ENCODE results near the gene WDR27.
A peak's percentile ranks its signal among the peaks of the same experiment; 100 is the strongest.

WDR27 gene

DNA sequence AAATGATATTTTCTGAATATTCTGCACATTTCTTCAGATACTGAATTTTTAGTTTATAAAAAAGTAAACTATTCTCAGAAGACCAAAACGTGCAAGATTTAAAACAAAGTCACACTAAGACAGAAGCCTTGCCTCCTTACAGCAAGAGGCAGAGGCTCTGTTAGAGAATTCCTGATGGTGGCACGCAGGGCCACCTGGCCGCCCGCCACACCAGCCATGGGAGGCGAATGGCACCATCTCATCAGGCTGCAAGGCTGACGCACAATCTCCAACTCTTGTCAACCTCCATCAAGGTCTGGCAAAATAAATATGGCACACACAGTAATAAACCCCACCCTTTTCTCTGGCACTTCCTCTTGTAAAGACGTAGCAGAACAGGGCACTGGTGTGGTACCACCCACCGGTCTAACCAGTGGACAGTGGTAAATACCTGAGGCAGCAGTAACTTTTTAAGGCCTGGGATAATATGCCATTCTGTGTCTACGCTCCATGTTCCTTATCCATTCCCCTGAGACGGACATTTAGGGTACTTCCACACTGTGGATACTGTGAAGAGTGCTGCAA, 111.4 kb downstream of the WDR27 start:
- DNase-seq: no peak

DNA sequence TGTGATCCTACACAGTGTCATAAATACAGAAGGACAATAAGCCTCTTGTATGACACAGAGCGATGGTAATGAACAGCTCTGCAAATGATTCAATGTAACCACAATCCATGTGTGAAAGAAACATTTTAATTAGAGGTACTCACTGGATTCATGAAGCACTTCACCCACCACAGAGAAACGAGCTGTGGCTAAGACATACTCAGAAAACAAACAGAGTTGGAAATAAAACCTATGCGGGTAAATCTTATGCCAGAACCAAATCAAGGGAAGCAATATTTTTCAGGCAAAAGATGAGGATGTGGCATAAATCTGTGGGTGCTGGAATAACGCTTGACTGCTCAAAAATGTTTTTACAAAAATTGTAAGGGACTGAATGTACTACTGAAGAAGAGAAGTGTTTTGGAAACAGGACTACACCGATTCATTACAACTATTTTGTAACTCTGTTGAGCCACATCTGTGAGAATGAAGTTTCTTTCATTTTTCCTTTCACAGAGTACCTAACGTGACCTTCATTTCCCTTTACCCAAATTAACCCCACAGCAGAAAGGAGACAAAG, 112.1 kb downstream of the WDR27 start:
- DNase-seq: peak; percentile 81

DNA sequence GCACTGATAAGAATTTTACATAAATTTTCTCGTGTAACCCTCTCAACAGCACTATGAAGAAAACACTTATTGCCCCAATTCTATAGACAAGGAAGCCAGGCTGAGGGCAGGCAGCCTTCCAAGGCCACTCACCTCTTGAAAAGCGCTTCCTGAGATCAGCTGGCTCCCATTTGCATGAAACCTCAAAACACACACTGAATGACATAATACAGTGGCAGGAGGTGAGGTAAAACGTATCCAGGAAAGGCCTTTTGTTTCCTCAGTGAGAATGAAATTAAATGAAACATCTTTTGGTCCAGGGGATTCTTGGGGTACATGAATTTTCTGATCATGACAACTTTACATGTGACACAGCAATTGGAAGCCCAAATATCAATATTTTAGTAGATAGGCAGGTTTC, 112.5 kb downstream of the WDR27 start:
- DNase-seq: peak; percentile 81

DNA sequence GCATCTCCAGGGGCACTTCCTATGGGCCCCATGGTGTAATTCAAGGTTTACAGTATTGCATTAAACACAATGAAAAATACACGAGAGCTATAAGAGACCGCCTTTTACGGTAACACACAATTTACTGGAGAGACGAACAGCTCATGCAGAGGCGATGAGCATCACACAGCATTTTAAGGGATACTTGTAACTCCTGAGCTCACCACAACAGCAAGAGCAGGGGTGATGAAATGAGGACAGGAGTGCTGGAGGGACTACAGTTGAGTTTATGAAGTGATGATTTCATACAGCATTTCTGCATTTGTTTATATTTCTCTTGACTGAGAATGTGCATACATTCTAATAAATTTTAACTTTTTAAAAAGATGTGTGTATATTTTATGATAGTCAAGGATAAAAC, 113.9 kb downstream of the WDR27 start:
- no peak for DNase-seq

DNA sequence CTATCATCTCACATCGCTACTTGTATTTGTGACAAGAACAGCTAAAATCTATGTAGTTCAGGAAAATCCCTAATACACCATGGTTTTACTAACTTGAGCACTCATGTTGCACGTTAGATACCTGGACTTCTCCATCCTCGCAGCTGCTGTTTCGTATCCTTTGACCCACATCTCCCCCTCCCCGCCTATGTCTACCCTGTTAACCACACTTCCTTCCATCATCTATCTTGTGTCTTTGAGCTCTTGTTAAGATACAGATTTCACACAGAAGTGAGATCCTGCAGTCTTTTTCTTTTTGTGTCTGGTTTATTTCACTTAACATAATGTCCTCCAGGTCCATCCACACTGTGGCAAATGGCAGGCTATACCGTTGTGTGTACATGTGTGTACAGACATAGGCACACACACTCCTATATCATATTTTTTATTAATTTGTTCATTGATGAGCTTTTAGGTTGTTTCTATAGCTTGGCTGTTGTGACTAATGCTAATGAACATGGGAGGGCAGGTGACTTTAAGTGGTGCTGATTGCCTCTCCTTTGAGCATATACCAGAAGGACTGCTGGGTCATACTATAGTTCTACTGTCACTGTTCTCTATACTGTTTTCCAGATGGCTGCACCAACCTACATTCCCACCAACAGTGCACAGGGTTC, 117.8 kb downstream of the WDR27 start:
- DNase-seq: no peak

DNA sequence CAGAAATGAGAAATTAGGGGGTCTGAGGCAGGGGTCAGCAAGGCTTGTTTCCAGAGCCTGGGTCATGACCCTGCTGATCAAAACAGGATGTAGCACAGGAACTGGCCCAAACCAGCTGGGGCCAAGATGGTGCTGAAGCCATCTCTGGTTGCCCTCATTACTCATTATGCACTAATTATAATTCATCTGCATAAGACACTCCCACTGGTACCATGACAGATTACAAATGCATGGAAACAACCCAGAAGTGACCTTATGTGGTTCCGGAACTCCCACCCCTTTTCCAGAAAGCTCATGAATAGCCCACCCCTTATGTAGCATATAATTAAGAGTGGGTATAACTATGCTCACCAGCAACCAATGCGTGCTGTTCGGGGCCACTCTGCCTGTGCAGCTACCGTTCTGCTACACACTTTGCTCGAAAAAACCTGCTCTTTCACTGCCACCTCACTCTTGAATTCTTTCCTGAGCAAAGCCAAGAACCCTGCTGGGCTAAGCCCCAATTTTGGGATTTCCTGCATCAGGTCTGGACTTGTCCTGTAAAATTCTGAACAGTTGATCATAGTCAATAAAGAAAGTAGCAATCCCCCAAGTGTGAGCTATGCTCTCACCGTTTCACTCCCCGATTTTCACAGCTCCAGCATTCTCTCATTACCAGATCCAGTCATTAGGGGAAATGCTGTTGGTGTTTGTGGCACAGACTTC, 122.3 kb downstream of the WDR27 start:
- no peak for DNase-seq

DNA sequence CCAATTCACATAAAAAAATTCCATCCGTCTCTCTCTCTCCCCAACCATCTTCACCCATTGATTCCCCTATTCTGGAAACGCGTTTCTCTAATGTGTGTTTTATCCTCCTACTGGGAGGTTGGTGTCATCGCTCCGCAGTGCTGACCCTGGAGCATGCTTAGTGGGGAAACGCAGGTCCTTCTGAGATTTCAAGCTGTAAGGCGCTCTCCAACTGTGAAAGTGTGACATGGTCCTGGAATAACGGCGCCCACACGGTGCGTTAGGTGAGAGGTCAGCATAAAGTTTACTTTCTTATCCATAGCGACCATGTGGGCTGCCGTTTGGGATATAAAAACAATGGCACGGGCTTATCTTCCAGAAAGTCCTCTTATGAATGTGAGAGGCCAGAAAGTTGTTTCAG, 123.9 kb downstream of the WDR27 start:
- DNase-seq: no peak

DNA sequence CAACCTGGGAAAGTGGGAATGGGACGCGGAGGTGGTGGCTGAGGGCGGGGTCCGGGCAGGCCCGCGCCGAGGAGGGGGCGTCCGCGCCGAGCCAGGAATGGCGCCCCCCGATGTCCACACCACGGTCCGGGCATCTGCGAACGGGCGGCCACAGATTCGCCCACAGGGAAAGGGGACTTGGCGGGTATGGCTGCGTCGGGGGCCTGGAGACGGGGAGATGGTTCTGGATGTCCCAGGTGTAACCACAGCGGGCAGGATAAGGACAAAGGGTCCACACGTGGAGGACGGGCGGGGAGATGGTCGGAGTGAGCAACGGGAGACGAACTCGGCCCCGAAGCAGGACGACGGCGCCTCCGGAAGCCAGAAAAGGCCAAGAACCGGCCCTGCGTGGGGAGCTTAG, 124.6 kb downstream of the WDR27 start:
- no peak for DNase-seq

DNA sequence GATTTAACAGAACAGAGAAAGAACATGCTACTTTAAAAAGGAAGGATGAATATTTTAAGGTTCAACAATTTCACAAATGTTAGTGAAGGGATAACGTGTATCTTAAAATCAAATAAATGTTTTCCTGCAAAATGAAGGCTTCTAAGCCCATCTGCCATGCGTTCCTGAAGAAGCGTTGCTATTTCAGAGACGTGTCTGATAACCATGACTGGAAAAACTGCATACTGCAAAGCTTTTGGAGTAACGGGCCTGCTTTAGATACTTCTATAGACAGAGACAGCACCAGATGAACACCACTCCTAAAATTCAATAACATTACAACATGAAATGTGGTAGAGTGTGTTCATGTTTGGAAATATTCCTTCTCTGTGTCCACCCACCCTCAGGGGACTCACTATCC, 126.0 kb downstream of the WDR27 start:
- no peak for DNase-seq

DNA sequence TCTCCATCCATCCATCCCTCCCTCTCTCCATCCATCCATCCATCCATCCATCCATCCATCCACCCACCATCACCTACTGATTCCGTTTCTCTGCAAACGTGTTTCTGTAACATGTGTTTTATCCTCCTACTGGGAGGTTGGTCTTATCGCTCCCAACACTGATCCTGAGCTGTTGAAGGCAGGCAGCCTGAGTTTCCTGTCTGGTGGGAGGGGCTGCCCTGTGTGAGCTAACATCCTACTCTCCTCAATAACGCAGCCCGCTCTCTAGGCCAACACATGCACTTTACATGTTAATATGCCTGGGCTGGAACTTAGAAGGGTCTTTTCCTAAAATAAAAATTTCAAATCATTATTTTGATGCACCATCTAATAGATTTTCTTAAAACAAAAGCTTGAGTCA, 126.5 kb downstream of the WDR27 start:
- DNase-seq: no peak

DNA sequence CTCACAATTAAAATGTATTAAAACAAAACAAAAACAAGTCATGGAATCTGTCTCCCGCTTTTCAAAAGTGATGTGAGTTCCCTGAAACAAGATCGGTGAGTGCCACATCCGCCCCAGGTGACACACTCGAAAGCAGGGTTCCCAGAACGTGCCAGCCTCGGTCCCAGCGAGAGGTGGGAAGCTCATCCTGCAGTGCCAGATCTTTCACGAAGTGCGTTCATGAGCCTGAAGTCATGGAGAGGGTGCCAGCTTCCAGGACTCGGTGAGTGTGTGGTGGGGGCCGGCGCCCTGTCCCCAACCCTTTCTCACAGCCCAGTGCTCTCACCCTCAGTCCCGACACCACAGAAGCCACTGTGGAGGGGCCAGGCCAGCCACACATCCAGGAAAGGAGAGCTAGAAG, 127.4 kb downstream of the WDR27 start:
- no peak for DNase-seq

DNA sequence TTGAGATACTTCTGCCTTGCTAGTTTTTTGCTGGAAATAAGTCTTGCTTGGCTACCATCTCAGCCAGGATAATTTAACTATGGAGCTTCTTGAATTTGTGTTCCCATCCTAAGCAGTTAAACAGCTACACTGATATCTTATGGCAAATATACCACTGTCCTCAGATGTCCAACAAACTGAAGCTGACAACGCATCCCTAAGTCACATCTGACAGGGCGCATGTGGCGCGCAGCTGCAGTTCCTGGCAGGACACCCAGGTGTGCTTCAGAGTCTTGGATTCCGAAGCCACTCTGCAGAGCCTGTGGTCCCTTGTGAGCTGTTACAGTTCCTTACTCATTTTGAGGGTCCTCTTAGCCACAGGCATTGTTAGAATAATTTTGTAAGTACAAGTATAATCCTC, 127.9 kb downstream of the WDR27 start:
- no peak for DNase-seq

DNA sequence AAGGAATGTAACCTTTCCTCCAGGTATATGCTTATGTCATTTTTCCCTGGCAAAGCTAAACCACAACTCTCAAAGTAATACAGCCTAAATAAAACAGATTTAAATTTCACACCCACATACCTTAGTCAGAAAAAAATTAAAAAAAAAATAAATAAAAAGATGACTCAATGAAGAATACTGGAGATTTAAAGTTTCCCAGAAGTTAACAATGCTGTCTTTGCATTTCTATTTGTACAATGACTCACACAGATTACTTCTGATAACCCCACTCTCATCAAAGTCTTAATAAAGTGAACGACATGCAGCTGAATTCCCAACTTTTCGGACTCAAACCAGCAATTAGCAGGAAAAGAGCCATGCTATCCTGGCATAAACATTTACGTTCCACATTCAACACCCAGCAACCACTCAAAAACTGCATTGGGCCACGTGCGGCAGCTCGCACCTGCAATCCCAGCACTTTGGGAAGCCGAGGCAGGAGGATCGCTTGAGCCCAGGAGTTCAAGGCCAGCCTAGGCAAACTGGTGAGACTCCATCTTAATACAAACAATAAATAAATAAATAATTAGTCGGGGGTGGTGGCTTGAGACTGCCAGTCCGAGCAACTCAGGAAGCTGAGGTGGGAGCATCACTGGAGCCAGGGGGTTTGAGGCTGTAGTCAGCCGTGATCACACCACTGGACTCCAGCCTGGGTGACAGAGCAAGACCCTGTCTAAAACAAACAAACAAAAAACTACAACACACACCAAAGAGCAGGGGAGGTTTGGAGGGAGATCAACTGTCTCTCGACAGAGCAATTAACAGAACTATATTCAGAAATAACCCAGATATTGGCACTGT, 130.5 kb downstream of the WDR27 start:
- no peak for DNase-seq

DNA sequence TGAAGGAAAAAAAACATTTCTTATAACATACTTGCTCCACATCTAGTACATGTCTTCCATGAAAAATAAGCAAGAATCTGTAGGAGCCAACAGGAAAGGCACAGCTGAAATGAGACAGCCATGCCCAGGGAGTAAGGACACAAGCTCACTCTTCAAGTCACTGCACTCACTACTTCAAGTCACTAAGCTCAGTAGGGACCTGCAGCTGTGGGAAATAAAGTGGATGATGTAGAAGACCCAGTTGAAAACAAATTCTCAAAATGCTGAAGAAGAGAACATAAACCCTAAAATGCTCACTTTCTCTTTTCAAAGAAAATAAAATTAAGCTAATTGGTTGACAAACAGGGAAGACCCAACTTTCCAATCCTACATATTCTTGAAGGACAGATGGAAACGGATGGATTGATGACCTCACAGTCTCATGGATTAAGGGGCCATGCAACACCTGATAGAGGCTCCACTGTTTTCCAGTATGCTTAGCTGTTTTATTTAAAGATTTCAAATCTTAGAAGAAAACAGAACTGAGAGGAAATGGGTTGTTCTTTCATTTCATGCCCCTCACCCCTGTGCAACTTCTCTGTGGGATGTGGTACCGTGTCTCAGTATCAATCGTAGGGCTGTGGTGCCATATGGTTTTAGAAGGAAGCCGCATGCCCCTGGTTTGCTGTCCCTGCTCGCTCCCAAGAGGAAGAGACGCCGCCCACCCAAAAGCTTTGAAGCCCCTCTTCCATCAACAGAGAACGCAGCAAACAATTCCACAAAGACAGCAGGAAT, 133.3 kb downstream of the WDR27 start:
- no peak for DNase-seq

DNA sequence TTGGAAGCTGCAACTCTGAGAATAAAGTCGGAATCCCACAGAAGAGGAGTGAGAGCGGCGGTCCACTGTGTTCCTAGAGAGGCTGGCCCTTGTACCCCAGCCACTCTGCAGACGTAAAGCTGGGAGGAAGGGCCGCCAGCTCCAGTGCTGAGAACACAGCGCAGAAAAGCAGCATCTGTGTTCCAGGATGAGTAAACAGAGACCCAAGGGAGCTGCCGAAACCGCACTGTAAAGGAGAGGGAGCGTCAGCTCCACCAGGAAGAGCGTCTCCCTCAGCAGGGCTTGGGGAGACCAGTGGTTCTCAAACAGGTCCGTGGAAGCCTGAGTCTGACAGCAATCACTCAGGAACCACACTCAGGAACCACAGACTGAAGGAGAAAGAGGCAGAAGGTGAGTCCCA, 134.0 kb downstream of the WDR27 start:
- no peak for DNase-seq

DNA sequence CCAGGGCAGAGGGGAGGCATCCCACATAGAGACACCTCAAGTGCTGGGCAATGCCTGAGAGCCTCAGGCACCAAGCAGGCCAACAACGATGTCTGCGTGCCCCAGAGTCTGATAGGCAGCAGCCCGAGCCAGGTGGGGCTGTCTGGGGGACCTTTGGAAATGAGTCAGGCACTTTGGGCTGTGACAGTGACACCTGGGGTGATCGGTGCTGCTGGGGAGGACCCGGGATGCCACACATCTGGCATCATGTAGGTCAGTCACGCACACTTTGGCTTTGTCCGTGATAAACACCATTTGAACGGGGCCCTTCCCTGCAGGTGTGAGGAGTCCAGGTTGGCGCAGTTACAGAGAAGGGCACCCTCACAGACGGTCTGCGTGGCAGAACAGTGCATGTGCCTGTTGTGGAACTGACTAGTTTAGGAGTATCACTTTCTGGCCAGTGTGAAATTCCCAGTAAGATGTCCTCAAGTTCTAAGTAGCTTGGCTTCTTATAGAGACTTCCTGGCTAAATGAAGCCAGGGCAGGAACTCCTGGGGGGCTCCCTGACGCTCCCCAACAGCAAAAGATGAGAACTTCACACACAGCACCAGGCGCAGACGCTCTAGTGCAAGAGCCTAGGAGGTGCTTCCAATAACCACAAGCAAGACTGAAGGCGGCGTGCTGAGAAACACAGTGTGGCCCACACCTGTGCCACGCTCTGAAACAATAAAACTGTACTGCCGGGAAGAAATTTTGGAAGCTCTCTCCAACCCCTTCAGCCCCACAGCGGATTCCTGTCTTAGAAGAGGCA, 134.7 kb downstream of the WDR27 start:
- DNase-seq: no peak

DNA sequence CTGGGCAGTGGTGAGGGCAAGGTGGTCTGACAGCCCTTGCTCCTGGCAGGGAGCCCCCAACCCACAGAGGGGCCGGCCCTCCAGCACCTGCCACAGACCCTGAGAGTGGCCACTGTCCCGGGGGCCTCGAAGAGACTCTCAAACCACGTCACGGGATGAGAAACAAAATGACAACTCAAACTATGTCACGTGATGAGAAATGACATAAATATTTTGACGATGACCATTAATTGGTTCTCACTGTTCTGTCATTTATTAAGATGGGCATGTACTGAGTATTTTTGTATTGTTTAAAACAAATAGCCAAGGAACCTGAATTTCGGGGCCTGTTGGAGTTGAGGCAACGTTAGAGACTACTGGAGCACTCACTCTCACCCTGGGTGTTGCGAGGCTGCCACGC, 135.5 kb downstream of the WDR27 start:
- no peak for DNase-seq

DNA sequence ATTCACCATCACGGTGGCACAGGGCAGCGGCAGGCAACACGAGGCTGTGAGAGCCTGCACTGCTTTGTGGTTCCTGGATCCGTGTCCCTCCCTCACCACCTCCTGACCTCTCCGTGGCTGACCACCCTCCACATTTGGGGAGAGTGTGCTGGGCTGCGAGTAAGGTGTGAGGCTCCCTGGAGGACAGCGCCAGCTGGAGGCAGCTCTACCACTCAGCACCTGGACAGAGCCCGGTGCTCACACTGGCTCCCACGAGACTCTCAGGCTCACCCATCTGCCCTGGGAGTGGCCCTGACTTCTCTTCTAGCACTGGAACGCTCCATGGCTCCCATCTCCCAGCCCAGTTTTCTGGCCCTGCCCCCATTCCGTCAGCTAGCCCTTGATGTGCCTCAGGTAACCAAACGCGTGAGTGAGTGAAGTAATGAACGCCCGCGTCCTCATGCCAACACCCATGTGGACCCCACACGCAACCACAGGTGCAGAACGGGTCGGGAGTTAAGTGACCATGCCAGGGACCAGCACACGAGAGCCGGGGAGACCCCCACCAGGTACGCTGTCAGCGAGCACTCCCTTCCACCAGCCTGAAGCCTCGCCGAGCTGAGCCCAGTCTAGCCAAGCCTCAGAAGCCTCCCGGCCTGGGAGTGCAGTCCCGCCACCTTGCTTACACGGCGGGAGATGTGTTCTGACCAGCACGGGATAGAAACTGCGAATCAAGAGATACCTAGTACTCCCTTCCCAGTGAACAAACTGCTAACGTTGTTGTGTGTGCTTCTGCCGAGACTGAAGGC, 137.2 kb downstream of the WDR27 start:
- no peak for DNase-seq

DNA sequence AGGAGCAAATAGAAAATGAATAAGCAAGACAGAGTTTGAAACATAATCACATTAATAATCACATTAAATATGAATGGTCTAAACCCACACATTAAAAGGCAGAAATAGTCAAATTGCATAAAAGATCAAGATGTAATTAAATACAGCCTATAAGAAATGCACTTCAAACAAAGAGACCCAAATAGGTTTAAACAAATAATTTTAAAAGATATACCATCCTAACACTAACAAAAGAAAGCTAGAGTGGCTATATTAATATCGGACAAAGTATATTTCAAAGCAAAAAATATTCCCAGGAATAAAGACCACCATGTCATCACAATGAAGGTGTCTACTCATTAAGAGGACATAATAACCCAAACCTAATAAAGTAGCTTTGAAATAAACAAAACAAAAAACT, 140.2 kb downstream of the WDR27 start:
- no peak for DNase-seq

DNA sequence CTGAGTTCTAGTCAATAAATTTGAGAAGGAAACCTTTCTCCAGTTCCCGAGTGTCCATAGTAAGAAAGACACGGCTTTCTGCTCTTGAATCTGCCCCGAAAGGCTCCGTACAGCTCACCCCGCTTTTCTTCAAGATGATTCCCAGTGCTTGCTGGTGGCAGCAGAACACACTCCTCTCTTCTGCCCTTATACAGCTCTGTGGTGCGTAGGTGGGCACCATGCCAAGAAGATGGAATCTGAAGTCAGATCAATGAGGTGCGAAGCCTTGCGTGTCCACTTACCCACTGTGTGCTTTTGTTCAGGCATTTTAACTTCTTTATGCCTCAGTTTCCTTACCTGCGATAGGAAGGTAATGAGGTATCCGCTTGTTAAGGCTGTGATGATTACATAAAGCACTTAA, 142.2 kb downstream of the WDR27 start:
- DNase-seq: no peak

All from NCI-H526 treated with DMSO at 0.1 percent for 48 hours (cell line).